ENCODE data around the gene PIM3. TPM values are rescaled to one million over a fixed set of nuclear protein-coding genes. Genes with fewer than 3 reads are reported as not detected.

Gene PIM3
- total and polyA plus RNA-seq, 2 of the 8 experiments (the other 6 are each of a cell fraction or from before 2014, with no cell fraction given), result 22.6 to 30.0 TPM

GRCh38 chr22:49968831-49969661 lies 8.5 kb downstream of the PIM3 start (continued):
- TF ChIP-seq HDAC2 (IDR thresholded peaks at IDR 0.05; ENCODE audit: borderline replicate concordance in 1 of 2, low read depth in 2 of 2, low read length in 2 of 2) (no peak), ATF3 (IDR thresholded peaks at IDR 0.05; ENCODE audit: insufficient read depth, low read depth, low read length) (no peak), YY1 (IDR thresholded peaks at IDR 0.05; ENCODE audit: low read depth, low read length) (no peak), NRF1 (IDR thresholded peaks at IDR 0.05; ENCODE audit: low read depth, low read length) (no peak), GTF2F1 (IDR thresholded peaks at IDR 0.05; ENCODE audit: borderline replicate concordance, low read depth, low read length) (no peak), SRF (IDR thresholded peaks at IDR 0.05; ENCODE audit: low read depth, low read length) (no peak), POU5F1 (IDR thresholded peaks at IDR 0.05; ENCODE audit: low read depth, low read length) (no peak), BRCA1 (IDR thresholded peaks at IDR 0.05; ENCODE audit: low read depth, low read length) (no peak), CTBP2 (IDR thresholded peaks at IDR 0.05; ENCODE audit: borderline replicate concordance, insufficient read depth, insufficient read length, low read length) (no peak)

Measured in H1 (cell line).